Mesodermal cell (in vitro differentiated cells): ENCODE measurements around the gene CTTN.

Experiments used
- H3K27ac ChIP-seq: 2 replicates; pipeline ENCODE4 v1.7.0; 2013; ENCODE audit warnings: mild to moderate bottlenecking, low read depth, low read length, moderate library complexity; ENCODE audit not compliant: severe bottlenecking
- H3K36me3 ChIP-seq: 2 replicates; pipeline ENCODE4 v1.7.1; 2013; ENCODE audit warnings: mild to moderate bottlenecking, low read length, moderate library complexity; ENCODE audit not compliant: control insufficient read depth, insufficient read depth
- H3K4me1 ChIP-seq: one replicate; pipeline ENCODE4 v1.7.1; 2013; ENCODE audit warnings: mild to moderate bottlenecking, low read length; ENCODE audit not compliant: insufficient read depth, control insufficient read depth, poor library complexity, severe bottlenecking
- H3K4me3 ChIP-seq: 2 replicates; pipeline ENCODE4 v1.7.0; 2013; ENCODE audit warnings: low read length, control low read depth, mild to moderate bottlenecking; ENCODE audit not compliant: insufficient read depth, poor library complexity, severe bottlenecking; ENCODE audit errors: extremely low read depth
- H3K9me3 ChIP-seq: 2 replicates; pipeline ENCODE4 v1.7.1; 2013; ENCODE audit warnings: mild to moderate bottlenecking, low read length, moderate library complexity; ENCODE audit not compliant: control insufficient read depth
- WGBS, 2 experiments: methylation state at CpG; one replicate each; pipeline ENCODE4 v1.1.5; 2013; ENCODE audit warnings: missing lambda C conversion rate in 2 of 2; ENCODE audit not compliant: insufficient coverage in 2 of 2; 5-methylcytosine and 5-hydroxymethylcytosine counted together

Gene CTTN

GRCh38 chr11:70419307-70420007 is 21.1 kb downstream of the CTTN start:
- Histone ChIP-seq H3K36me3 (peaks cover 99% of the 10 kb centered on the region), H3K9me3 (no peaks in the 10 kb centered on the region), H3K4me3 (no peak overlapping the region), H3K27ac (no peak overlapping the region), H3K4me1 (peaks cover 8% of the 10 kb centered on the region)
- WGBS, 2 experiments: 96 to 99% methylated on average over 13 to 15 of the region's 17 CpGs

- H3K36me3 ChIP-seq: peaks cover 99% of the 10 kb centered on the region
- no peak overlapping the region for H3K27ac ChIP-seq
- H3K4me1 ChIP-seq: peaks cover 8% of the 10 kb centered on the region
- no peak overlapping the region for H3K4me3 ChIP-seq
- no peaks in the 10 kb centered on the region for H3K9me3 ChIP-seq
- 86 to 95% methylated on average over 13 of the region's 14 CpGs for WGBS, 2 experiments
Measured at GRCh38 chr11:70420008-70420464, 21.7 kb downstream of the CTTN start.

- WGBS, 2 experiments: 98 to 100% methylated on average over 8 of the region's 9 CpGs
- H3K27ac ChIP-seq: no peak overlapping the region
- no peaks in the 10 kb centered on the region for H3K9me3 ChIP-seq
- H3K4me3 ChIP-seq: no peak overlapping the region
- H3K4me1 ChIP-seq: peaks cover 8% of the 10 kb centered on the region
- peaks cover 99% of the 10 kb centered on the region for H3K36me3 ChIP-seq
Measured at GRCh38 chr11:70420496-70420895, 22.2 kb downstream of the CTTN start.

DNA sequence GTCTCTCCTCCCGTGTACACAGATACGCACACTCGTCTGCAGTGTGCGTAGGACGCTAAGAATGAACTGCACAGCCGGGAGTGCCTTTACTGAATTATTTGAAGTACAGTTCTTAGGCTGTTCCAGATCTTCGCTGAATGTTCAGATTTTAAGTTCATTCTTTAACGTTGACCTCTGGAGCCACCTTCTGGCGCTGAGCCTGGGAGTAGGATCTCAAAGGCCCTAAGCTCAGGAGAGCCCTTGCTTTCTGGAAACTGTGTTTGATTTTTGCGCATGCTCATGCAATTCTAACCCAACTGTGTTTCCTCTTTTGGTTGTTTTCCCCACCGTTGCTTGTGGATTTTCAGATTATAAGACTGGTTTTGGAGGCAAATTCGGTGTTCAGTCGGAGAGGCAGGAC is 22.8 kb downstream of the CTTN start:
- Histone ChIP-seq H3K4me3 (no peak overlapping the region), H3K4me1 (peaks cover 8% of the 10 kb centered on the region), H3K9me3 (no peaks in the 10 kb centered on the region), H3K27ac (no peak overlapping the region), H3K36me3 (peaks cover 98% of the 10 kb centered on the region)
- WGBS, 2 experiments: 94 to 97% methylated on average over 12 to 13 of the region's 13 CpGs

DNA sequence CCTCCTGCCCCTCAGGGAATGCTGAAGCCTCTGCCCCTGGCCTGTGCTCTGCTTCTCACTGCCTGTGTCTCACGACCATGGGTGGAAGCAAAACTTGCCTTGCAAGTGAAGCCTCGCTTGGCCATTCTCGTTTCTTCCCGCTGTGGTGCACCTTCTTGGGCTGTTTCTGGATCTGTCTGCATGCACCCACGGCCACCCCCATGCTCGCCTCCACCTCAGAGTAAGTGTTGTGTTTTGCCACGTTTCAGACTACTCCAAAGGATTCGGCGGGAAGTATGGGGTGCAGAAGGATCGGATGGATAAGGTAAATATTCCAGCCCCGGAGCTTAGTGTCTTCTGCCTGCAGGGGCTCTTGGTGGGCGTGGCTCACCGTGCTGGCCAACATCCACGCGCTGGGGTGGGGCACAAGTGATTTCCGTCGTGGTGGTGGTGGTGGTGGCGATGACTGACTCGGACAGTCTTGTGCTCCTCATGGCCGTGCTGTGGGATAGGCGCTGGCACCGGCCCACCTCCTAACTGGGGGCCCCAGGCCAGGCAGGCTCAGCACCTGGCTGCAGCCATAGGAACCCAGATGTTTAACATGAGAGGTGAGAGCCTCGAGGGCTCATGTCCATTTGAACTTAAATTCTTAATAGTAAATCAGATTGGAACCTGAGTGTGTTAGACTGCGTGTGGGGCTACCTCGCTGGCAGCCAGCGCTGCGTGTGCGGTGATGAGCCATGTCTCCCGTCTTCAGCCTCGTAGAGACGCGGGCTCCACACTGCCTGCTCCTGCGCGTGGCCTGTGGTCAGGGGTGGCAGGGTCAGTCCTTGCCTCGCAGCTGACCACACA is 24.6 kb downstream of the CTTN start:
- no peak overlapping the region for H3K27ac ChIP-seq
- H3K36me3 ChIP-seq: peaks cover 97% of the 10 kb centered on the region
- no peak overlapping the region for H3K4me3 ChIP-seq
- H3K9me3 ChIP-seq: no peaks in the 10 kb centered on the region
- H3K4me1 ChIP-seq: peaks cover 8% of the 10 kb centered on the region
- 94 to 96% methylated on average over 34 of the region's 35 CpGs for WGBS, 2 experiments

DNA sequence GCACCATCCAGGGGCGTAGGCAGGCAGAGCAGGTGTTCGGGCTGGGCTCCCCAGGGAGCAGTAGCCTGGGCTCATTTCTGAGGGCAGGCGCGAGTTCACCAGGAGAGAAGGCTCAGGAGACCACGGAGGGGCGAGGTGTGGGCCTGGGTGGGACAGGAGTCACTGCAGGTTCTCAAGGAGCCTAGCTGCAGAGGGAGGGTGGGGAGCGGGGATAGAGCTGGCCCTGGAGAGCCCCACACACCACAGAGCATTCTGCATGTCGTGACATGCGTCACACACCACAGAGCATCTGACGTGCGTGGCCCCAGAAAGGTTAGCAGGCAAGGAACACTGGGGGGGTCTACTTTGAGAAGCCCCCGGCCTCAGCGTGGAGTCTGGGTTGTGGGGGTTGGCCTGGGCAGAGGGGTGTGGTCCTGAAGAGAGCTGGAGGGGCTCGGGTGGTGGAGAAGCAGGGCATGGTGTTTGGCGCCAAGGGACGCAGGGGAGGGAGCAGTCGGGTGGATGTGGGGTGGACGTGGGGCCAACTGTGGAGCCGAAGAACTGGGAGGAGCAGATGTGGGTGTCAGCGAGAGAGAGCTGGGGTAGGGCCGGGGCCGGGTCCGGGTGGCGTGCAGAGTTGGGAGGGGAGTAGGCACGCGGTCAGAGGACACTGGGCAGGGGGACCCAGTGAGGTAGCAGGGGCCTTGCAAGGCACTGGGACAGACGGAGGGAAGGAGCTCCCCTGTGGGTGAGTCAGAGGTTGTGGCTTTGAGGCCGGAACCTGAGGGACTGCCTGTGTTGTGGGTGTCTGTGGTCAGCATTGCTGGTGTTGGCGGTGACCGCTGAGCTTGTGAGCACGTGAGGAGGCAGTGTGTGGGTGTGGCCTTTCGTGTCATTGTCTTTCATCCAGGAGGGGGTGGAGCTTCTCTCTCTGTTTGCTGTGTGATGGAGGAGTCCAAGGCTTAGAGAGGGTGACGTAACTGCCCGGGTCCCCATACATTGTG is 25.5 kb downstream of the CTTN start:
- Histone ChIP-seq H3K27ac (no peak overlapping the region), H3K4me3 (no peak overlapping the region), H3K36me3 (peaks cover 98% of the 10 kb centered on the region), H3K9me3 (no peaks in the 10 kb centered on the region), H3K4me1 (peaks cover 8% of the 10 kb centered on the region)
- WGBS, 2 experiments: 95 to 96% methylated on average over 33 of the region's 34 CpGs

GRCh38 chr11:70424765-70425344 is 26.5 kb downstream of the CTTN start:
- H3K9me3 ChIP-seq: no peaks in the 10 kb centered on the region
- WGBS, 2 experiments: 88 to 96% methylated on average over 10 to 14 of the region's 14 CpGs
- no peak overlapping the region for H3K27ac ChIP-seq
- H3K4me3 ChIP-seq: no peak overlapping the region
- peaks cover 10% of the 10 kb centered on the region for H3K4me1 ChIP-seq
- peaks cover 98% of the 10 kb centered on the region for H3K36me3 ChIP-seq

DNA sequence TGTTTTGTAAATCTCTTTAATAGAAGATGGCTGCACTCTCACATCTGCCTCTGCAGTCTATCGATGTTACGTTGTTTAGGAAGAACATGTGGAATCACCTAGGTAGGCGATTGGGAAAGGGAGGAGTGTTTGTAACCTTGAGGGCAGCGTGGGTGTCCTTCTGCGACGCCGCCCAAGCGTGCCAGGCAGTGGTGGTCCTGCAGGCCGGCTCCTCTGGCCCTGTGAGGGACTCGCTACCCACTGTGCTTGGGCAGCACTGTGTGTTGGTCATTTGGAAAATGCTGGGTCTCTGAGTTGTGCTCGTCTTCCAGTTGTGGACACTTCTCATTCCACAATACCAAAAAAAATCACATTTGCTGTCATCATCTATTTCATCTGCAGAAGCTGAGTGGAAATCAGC is 29.1 kb downstream of the CTTN start:
- H3K4me1 ChIP-seq: peaks cover 12% of the 10 kb centered on the region
- H3K27ac ChIP-seq: no peak overlapping the region
- H3K9me3 ChIP-seq: no peaks in the 10 kb centered on the region
- no peak overlapping the region for H3K4me3 ChIP-seq
- H3K36me3 ChIP-seq: peaks cover 98% of the 10 kb centered on the region
- 96 to 98% methylated on average over 10 to 11 of the region's 11 CpGs for WGBS, 2 experiments

- Histone ChIP-seq H3K27ac (no peak overlapping the region), H3K4me1 (peaks cover 7% of the 10 kb centered on the region), H3K36me3 (peaks cover 98% of the 10 kb centered on the region), H3K4me3 (no peak overlapping the region), H3K9me3 (no peaks in the 10 kb centered on the region)
- 96% methylated on average over 15 to 16 of the region's 18 CpGs for WGBS, 2 experiments
Measured at GRCh38 chr11:70428701-70429427, 30.5 kb downstream of the CTTN start.

- H3K4me3 ChIP-seq: no peak overlapping the region
- peaks cover 4% of the 10 kb centered on the region for H3K4me1 ChIP-seq
- no peak overlapping the region for H3K27ac ChIP-seq
- peaks cover 98% of the 10 kb centered on the region for H3K36me3 ChIP-seq
- 85 to 94% methylated on average over 2 to 6 of the region's 8 CpGs for WGBS, 2 experiments
- H3K9me3 ChIP-seq: no peaks in the 10 kb centered on the region
Measured at GRCh38 chr11:70429428-70429705, 31.0 kb downstream of the CTTN start.
